ACC112 (cell line): ENCODE measurements around the gene NUAK1.

Source experiments
- H2AFZ ChIP-seq: fragments of 200-600 bp; sonication (generic); one replicate; pipeline ENCODE4 v1.6.0; 2017; ENCODE audit warnings: antibody characterized with exemption, low read length; ENCODE audit not compliant: unreplicated experiment
- H3K27ac ChIP-seq: fragments of 200-600 bp; sonication (generic); 2 replicates; pipeline ENCODE4 v1.5.1; 2014; ENCODE audit warnings: low read depth, mild to moderate bottlenecking, antibody characterized with exemption, low read length, moderate library complexity
- H3K27me3 ChIP-seq: fragments of 200-600 bp; sonication (generic); 2 replicates; pipeline ENCODE4 v1.6.1; 2014; ENCODE audit warnings: mild to moderate bottlenecking, antibody characterized with exemption, low read length, moderate library complexity, mixed read lengths; ENCODE audit not compliant: insufficient read depth
- H3K36me3 ChIP-seq: fragments of 200-600 bp; sonication (generic); 2 replicates; pipeline ENCODE4 v1.6.1; 2016; ENCODE audit warnings: mild to moderate bottlenecking, antibody characterized with exemption, low read length, moderate library complexity, mixed read lengths; ENCODE audit not compliant: insufficient read depth
- H3K4me1 ChIP-seq: fragments of 200-600 bp; sonication (generic); one replicate; pipeline ENCODE4 v1.6.1; 2016; ENCODE audit warnings: low read length, mixed read lengths; ENCODE audit not compliant: insufficient read depth, unreplicated experiment, control insufficient read depth
- H3K4me3 ChIP-seq: fragments of 200-600 bp; sonication (generic); 2 replicates; pipeline ENCODE4 v1.5.1; 2014; ENCODE audit warnings: mild to moderate bottlenecking, low read depth, low read length
- H3K79me2 ChIP-seq: fragments of 200-600 bp; sonication (generic); one replicate; pipeline ENCODE4 v1.6.0; 2016; ENCODE audit warnings: low read length; ENCODE audit not compliant: control insufficient read depth, unreplicated experiment, insufficient read depth

NUAK1 gene

DNA sequence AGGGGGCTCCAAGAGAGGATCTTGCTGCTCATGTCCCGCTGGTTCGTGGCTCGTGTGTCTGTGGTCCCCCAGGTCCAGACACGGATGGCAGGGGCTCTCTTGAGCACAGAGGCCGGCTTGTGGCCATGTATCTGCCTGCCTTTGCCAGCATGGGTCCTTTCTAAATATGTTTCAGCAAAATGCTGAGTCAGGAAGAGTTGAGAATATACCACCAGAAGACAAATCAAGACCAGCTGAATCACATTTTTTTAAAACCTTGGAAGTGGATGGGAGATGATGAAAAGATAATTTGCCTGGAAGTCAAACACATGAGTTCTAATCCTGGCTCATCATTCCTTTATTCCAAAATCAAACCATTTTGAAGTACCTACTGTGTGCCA is 58.0 kb downstream of the NUAK1 start:
- no peak overlapping the region for H3K4me3 ChIP-seq
- peaks cover 51% of the 10 kb centered on the region for H3K4me1 ChIP-seq
- no peak overlapping the region for H3K27ac ChIP-seq
- no peaks in the 10 kb centered on the region for H3K27me3 ChIP-seq
- no peaks in the 10 kb centered on the region for H3K79me2 ChIP-seq
- no peak overlapping the region for H2AFZ ChIP-seq
- no peaks in the 10 kb centered on the region for H3K36me3 ChIP-seq

DNA sequence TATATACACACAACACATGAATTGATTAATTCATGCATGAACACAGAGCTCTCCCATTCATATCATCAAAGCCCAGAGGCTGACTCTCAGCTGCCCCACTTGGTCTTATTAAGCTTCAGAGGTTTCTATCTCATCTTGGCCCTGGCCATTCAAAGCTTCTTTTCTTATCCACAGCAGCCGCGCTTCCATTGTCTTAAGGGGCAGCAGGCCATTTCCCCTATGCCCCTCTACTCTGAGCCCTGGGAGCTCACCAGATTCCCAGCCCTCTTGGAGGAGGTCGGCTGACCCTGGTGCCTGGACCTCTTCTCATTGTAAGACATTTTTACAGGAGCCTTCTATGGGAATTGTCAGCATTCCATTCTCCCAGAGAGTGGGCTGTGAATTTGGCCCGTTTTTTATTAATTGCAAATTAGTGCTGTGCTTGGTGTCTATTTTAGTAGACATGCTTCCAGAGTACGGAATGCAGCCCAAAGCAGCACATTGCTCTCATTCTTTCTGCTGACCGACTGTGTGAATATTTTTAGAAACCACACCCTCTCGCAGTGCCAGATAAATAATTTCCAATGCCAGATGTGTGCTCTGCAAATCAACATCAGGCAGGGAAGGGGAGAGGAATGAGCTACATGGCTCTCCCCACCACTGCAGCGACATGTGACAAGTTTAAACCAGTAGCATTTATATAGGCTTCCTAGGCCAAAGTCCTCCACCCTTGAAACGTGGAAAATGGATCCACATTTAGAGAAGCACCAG is 58.5 kb downstream of the NUAK1 start:
- H3K27me3 ChIP-seq: no peaks in the 10 kb centered on the region
- H3K27ac ChIP-seq: no peak overlapping the region
- H3K79me2 ChIP-seq: no peaks in the 10 kb centered on the region
- H2AFZ ChIP-seq: no peak overlapping the region
- no peaks in the 10 kb centered on the region for H3K36me3 ChIP-seq
- no peak overlapping the region for H3K4me3 ChIP-seq
- H3K4me1 ChIP-seq: peaks cover 50% of the 10 kb centered on the region

DNA sequence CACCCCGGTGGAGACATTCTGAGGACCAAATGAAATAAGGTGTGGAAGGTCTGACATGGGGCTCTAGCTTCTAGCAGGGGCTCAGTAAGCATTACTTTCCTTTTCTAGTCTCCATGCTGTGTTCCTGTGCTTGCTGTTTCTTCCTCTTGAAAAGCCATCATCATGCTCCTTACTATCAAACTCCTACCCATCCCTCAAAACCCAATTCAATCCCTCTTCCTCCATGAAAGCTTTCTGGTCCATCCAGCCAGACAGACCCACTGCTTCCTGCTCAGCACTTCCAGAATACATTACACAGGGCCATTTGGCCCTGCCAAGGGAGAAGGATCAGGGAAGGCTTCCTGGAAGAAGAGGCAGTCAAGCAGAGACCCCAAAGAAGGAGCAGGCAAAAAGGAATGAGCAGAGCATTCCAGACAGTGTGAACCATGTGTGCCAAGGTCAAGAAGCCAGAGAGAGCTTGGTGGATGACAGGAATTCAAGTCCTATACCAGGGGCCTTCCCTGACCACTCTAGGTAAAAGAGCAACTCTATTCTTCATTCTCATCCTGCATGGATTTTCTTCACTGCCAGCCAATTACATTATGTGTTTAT is 59.5 kb downstream of the NUAK1 start:
- Histone ChIP-seq H3K79me2 (no peaks in the 10 kb centered on the region), H3K27me3 (no peaks in the 10 kb centered on the region), H2AFZ (no peak overlapping the region), H3K4me1 (peaks cover 43% of the 10 kb centered on the region), H3K27ac (no peak overlapping the region), H3K4me3 (no peak overlapping the region), H3K36me3 (no peaks in the 10 kb centered on the region)

DNA sequence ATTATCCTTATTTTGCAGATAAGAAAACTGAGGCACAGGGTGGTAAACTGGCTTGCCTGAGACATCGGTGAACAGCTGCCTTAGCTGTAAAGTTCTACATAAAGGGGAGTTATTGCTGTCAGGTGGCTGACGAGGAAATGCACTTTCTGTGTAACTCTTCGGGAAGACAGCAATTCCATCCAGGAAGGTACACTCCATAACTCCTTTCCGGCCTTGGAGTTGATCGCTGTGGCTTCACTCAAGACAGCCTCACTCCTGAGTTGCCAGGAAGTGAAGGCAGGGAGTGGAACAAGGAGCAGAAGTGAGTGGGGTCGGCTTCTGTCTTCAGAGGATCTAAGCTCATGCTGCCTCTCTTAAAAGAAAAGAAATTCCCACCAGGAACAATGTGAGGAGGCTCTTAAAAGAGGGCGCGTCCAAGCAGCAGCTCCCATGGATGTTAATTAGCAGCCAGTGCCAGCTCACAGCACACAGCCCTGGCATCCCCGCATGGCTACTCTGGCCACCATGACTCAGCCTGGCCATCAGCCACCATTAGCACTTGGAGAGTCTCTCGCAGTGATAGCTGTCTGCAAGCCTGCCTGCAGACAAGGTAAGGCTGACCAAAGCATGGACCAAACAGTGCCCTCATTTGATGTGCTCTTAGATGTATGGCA is 60.3 kb downstream of the NUAK1 start:
- Histone ChIP-seq H3K36me3 (no peaks in the 10 kb centered on the region), H3K79me2 (no peaks in the 10 kb centered on the region), H2AFZ (no peak overlapping the region), H3K27ac (no peak overlapping the region), H3K27me3 (no peaks in the 10 kb centered on the region), H3K4me3 (no peak overlapping the region), H3K4me1 (peaks cover 35% of the 10 kb centered on the region)

DNA sequence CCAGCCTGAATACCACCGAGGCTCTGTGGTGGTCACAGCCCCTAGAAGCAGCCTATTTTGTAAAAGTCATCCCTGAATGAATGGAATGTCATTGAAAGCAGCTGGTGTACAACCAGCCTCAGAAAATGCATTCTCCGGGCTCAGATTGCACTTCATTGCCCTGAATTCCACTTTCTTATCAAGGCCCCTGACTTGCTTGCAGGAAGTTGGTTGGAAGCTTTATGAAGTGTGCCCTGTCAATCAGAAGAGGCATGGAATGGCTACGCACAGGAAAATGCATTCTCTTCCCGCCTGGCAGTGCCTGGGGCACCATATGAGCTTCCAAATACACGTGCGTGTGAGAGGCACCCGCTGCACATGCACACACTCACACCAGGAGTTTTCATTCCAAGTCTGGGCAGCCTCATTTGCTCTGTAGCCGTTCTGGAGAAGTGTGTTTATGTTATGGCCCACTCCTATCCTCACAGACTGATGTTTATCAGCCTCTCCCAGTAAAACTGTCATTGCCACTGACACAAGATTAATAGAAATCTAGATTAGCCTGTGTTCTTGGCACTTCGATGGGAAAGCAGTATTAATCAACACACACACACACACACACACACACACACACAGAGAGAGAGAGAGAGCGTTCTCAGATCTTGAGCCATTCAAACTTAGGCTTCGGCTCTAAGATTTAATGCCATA is 63.9 kb downstream of the NUAK1 start:
- H3K27ac ChIP-seq: no peak overlapping the region

DNA sequence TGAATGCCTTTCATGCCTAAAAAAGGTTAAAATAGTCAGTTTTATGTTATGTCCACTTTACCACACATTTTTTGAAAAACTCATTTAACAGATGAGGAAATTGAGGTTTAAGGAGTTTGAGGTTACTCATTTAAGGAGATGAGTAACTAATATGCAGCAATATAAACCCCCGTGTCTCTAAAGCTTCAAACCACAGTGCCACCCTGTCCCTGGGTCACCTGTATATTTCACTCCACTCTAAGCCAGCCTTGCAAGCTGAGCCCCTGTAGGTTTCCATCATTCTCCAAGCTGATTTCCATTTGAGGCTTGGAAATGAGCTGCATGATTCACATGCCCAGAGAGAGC is 64.4 kb downstream of the NUAK1 start:
- Histone ChIP-seq H3K4me3 (no peak overlapping the region), H3K36me3 (0 out of 2 replicates have a peak, but pooled peaks cover under 1% of the 10 kb centered on the region), H3K27ac (no peak overlapping the region), H3K4me1 (peaks cover 9% of the 10 kb centered on the region), H2AFZ (no peak overlapping the region), H3K27me3 (no peaks in the 10 kb centered on the region), H3K79me2 (no peaks in the 10 kb centered on the region)

More for the DNA sequence above, 63.9 kb downstream of the NUAK1 start:
- no peak overlapping the region for H3K4me3 ChIP-seq
- H3K79me2 ChIP-seq: no peaks in the 10 kb centered on the region
- H3K4me1 ChIP-seq: peaks cover 9% of the 10 kb centered on the region
- H3K36me3 ChIP-seq: no peaks in the 10 kb centered on the region
- H2AFZ ChIP-seq: no peak overlapping the region
- H3K27me3 ChIP-seq: no peaks in the 10 kb centered on the region

DNA sequence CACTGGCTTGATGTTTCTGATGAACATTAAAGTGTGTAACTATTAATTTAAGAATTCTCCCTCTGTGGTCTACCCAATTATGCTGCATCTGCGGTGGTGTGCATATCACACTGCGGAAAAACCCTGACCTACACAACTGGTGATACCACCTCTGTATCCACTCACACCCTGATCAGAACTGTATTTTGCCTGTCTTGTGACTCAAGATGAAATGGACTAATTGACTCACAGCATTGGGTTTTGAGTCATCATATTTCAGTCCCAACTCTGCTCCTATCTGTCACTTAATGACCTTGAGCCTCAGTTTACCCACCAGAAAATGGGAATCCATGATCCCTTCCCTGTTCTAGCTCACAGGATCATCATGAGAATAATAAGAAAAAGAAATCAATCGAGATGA is 65.6 kb downstream of the NUAK1 start:
- no peaks in the 10 kb centered on the region for H3K4me1 ChIP-seq
- no peak overlapping the region for H3K27ac ChIP-seq
- 0 out of 2 replicates have a peak, but pooled peaks cover 2% of the 10 kb centered on the region for H3K36me3 ChIP-seq
- H2AFZ ChIP-seq: no peak overlapping the region
- H3K79me2 ChIP-seq: no peaks in the 10 kb centered on the region
- H3K4me3 ChIP-seq: no peak overlapping the region
- H3K27me3 ChIP-seq: no peaks in the 10 kb centered on the region

DNA sequence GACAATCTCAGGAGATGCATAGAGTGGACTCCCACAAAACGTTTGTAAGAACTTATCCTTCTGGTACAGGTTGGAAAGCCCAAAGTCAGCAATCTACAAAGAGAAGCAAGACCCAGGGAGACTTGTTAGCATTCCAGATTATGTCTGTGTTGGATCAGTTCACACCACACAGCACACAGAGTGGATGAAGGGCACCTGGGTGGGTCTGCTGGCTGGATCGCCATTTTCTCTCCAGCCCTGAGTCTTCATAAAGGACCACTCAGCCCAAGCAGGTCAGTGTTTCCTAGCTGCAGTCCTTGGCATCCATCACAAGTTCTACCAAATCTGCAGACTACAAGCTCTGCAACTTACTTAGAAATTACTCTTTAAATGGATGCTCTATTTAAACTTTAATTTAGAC is 66.0 kb downstream of the NUAK1 start:
- no peak overlapping the region for H3K4me3 ChIP-seq
- no peaks in the 10 kb centered on the region for H3K27me3 ChIP-seq
- H3K79me2 ChIP-seq: no peaks in the 10 kb centered on the region
- H3K4me1 ChIP-seq: no peaks in the 10 kb centered on the region
- no peak overlapping the region for H2AFZ ChIP-seq
- no peak overlapping the region for H3K27ac ChIP-seq
- 0 out of 2 replicates have a peak, but pooled peaks cover 2% of the 10 kb centered on the region for H3K36me3 ChIP-seq

DNA sequence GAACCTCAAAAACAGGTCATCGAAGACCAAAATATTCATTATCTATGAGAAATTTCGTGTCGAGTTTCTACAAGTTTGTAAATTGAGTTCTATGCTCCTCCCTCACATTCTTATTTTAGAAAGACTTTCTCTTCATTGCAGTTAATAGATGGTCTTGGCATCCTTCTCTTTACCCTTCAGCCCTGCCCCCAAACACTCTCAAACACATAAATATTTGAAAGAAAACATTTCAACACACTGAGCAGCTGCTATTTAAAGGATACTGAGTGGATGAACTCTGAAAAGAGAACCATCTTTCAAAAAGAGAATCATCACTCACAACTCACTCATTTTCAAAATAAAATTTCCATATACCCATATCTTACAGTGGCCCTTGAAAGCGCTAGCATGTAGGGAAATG is 67.1 kb downstream of the NUAK1 start:
- H3K79me2 ChIP-seq: no peaks in the 10 kb centered on the region
- H3K4me3 ChIP-seq: no peak overlapping the region
- no peaks in the 10 kb centered on the region for H3K27me3 ChIP-seq
- no peak overlapping the region for H3K27ac ChIP-seq
- H3K4me1 ChIP-seq: no peaks in the 10 kb centered on the region
- H3K36me3 ChIP-seq: 0 out of 2 replicates have a peak, but pooled peaks cover 2% of the 10 kb centered on the region
- H2AFZ ChIP-seq: no peak overlapping the region

DNA sequence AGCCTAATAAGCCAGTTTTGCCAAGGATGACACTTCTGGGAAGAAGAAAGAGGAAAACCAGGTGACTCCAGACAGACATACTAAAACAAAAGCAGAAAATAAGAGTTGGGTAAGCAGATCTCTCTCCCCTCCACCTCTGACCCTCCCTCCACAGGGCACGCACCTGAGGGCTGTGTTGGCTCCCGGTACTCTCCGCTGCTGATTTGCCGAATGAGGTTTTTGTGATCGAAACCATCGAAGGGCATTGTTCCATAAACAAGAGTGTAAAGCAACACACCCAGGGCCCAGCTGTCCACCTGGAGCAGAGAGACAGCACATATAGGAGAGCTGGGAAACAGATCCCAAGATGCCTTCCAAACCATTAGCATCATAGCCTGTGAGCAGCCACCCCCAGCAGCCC is 68.1 kb downstream of the NUAK1 start:
- Histone ChIP-seq H3K27ac (no peak overlapping the region), H3K79me2 (no peaks in the 10 kb centered on the region), H3K27me3 (no peaks in the 10 kb centered on the region), H3K36me3 (0 out of 2 replicates have a peak, but pooled peaks cover 2% of the 10 kb centered on the region), H2AFZ (no peak overlapping the region), H3K4me1 (no peaks in the 10 kb centered on the region), H3K4me3 (no peak overlapping the region)
